ENCODE results near the gene SCGB3A2.

- TF ChIP-seq POLR2A (IDR thresholded peaks at IDR 0.05) (no peak), CTCF (IDR thresholded peaks at IDR 0.05) (no peak), EP300 (IDR thresholded peaks at IDR 0.05) (no peak)
Measured at GRCh38 chr5:147921136-147921535, 42.6 kb downstream of the SCGB3A2 start.

All from suprapubic skin (tissue), 3 donors.